Caki2 (cell line): Measurements from ENCODE around the gene ARRDC4. TPM values are rescaled to one million over a fixed set of nuclear protein-coding genes. Genes with fewer than 3 reads are reported as not detected.

Experiments
- DNase-seq: peaks from one replicate; pipeline ENCODE4 v3.0.0-alpha.2; 2015; ENCODE audit warnings: low read depth
- in situ Hi-C: cut with HindIII; loops from 2 replicates; pipeline ENCODE4 v1.10.0; 2016; ENCODE audit warnings: low sequenced_read_pairs, low pct_unique_long_range_greater_than_20kb, mixed read lengths
- total RNA-seq: library from RNA; depleted of rRNA; stranded (reverse); fragments of >200 nt; shearing (Covaris generic); gene quantifications from 2 replicates; pipeline ENCODE4 v1.2.3, GENCODE V29; 2014; ENCODE audit warnings: low replicate concordance

Gene ARRDC4
- total RNA-seq, 1 experiment from 2014 or later: 13.4 TPM

GRCh38 chr15:98013631-98014030, 53.1 kb downstream of the ARRDC4 start:
- in situ Hi-C loops: no loop called here
- DNase-seq: no peak

GRCh38 chr15:98017150-98017964, 56.9 kb downstream of the ARRDC4 start:
- in situ Hi-C loops: no loop called here
- DNase-seq: no peak

GRCh38 chr15:98018761-98019351, 58.4 kb downstream of the ARRDC4 start:
- no peak for DNase-seq
- in situ Hi-C loops: no loop called here
